SH-SY5Y (cell line): ENCODE measurements around the gene TMEM86B.

Source experiments
- GATA2 ChIP-seq: IDR thresholded peaks from 2 replicates; pipeline ENCODE4 v1.6.1; 2011; ENCODE audit warnings: mild to moderate bottlenecking, low read depth, low read length
- GATA3 ChIP-seq: IDR thresholded peaks from 2 replicates; pipeline ENCODE4 v1.6.1; 2011; ENCODE audit warnings: low read depth, mild to moderate bottlenecking, low read length, moderate library complexity

DNA sequence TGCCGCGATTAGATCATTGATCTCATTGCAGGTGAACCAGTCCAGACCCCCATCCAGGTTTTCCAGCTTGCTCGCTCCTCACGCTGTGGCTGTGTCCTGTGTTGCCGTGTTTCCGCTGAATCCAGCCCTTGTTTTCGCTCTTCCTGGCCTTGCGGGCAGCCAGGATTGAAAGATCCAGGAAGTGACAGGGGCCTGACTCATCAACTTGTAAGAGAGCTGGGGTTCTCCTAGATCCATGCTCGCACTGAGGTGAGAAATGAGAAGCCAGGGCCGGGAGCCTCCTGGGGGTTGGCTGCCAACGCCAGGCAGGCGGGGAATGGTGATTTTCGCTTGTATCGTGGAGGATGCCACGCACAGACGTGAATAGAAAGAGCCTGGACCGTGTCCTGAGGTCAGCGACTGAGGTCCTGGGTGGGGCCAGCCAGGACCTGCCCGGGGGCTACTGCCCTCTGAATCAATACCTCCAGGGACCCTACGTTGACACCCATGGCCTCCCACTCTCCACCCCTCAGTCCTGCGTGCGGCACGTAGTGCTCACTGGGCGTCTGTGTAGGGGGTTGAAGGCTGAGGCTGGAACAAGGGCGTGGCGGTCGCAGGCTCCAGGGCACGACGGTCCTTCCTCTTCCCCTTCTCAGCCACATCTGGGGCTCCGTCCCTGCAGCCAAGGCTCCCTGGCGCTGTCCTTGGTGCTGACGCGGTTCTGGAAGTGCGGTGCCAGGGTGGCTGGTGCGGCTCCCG is 11.9 kb downstream of the TMEM86B start:
- TF ChIP-seq GATA2 (peak; percentile 79), GATA3 (no peak)
